ENCODE data around the gene ZBTB46. TPM values are rescaled to one million over a fixed set of nuclear protein-coding genes. Genes with fewer than 3 reads are reported as not detected.

The ZBTB46 gene
- total RNA-seq, 1 experiment from 2014 or later: 27.1 TPM

GRCh38 chr20:63741354-63741675 is 89.7 kb downstream of the ZBTB46 start:
- no CpG with 5 or more reads among the region's 6 CpGs for WGBS (ENCODE audit: extremely low coverage, insufficient read length, low lambda C conversion rate)
- no peaks in the 10 kb centered on the region for H4K20me1 ChIP-seq (ENCODE audit: control insufficient read depth, insufficient read depth, insufficient read length)
- no peak overlapping the region for H3K27ac Mint-ChIP-seq
- no peak for TF ChIP-seq CTCF (conservative IDR thresholded peaks at IDR 0.05)
- peaks cover 0 to 14% (median 14%) of the 10 kb centered on the region in 3 experiments; a peak in 4 of 7 replicates for H3K36me3 Mint-ChIP-seq (ENCODE audit: insufficient read depth in 1 of 3, low read depth in 3 of 3)
- H4K8ac ChIP-seq (replicated peaks; ENCODE audit: insufficient read length, low read depth, low read length): no peak overlapping the region
- H3K79me2 ChIP-seq (ENCODE audit: insufficient read depth, low read length): no peaks in the 10 kb centered on the region
- no peaks in the 10 kb centered on the region; the same call in 1 of the 2 replicates for H3K27me3 Mint-ChIP-seq (ENCODE audit: low read depth)
- peak overlapping the region; percentile 65 to 76; a peak in 4 of 5 replicates for H3K4me3 Mint-ChIP-seq
- H2BK20ac ChIP-seq (ENCODE audit: low read depth, low read length, poor library complexity, severe bottlenecking): no peak overlapping the region
- DNase-seq: no peak
- H3K9ac ChIP-seq (ENCODE audit: extremely low read depth, insufficient read length, low read length): no peak overlapping the region
- no peak overlapping the region for H3K27ac ChIP-seq (ENCODE audit: insufficient read length, low read depth, low read length)
- H3K4ac ChIP-seq (ENCODE audit: low read depth, low read length): no peak overlapping the region
- H3K14ac ChIP-seq (ENCODE audit: insufficient read depth, low read length): no peak overlapping the region
- no peak overlapping the region for H2AK5ac ChIP-seq (ENCODE audit: insufficient read length, low read length)
- no peak overlapping the region for H4K91ac ChIP-seq (ENCODE audit: insufficient read length, low read depth, low read length)
- no peak overlapping the region for H3T11ph ChIP-seq (ENCODE audit: low read length)
- H2BK5ac ChIP-seq (ENCODE audit: insufficient read length, low read length): no peak overlapping the region
- H2AFZ ChIP-seq (ENCODE audit: low read length): no peak overlapping the region
- no peak overlapping the region for H2BK15ac ChIP-seq (ENCODE audit: low read depth, low read length)
- H3K9me3 Mint-ChIP-seq: no peaks in the 10 kb centered on the region
- peaks cover 9% of the 10 kb centered on the region for H3K23me2 ChIP-seq (ENCODE audit: insufficient read length, low read depth, low read length, poor library complexity, severe bottlenecking)
- no peaks in the 10 kb centered on the region for H3K4me1 ChIP-seq (ENCODE audit: insufficient read depth, low read length)
- H3K23ac ChIP-seq (ENCODE audit: insufficient read length, low read depth, low read length): no peak overlapping the region
- H2BK120ac ChIP-seq (ENCODE audit: low read depth, low read length, poor library complexity, severe bottlenecking): no peak overlapping the region
- H3K18ac ChIP-seq (ENCODE audit: insufficient read length, low read depth, low read length): no peak overlapping the region
- no peaks in the 10 kb centered on the region for H3K9me3 ChIP-seq (ENCODE audit: control insufficient read depth, low read depth, low read length)
- no peaks in the 10 kb centered on the region for H3K79me1 ChIP-seq (ENCODE audit: insufficient read depth, low read depth, low read length, poor library complexity, severe bottlenecking)
- no peak overlapping the region for H3K56ac ChIP-seq (ENCODE audit: insufficient read length, low read depth, low read length)
- peaks cover 0 to 2% of the 10 kb centered on the region in 2 experiments; a peak in 1 of 4 replicates for H3K4me1 Mint-ChIP-seq
- peak overlapping the region; percentile 56 for H3K4me2 ChIP-seq (ENCODE audit: insufficient read depth, insufficient read length, low read length)
- no peak overlapping the region for H4K5ac ChIP-seq (ENCODE audit: insufficient read length, low read depth, low read length)
- H2BK12ac ChIP-seq (ENCODE audit: insufficient read length, low read depth, low read length): no peak overlapping the region
- no peaks in the 10 kb centered on the region for H3K27me3 ChIP-seq (ENCODE audit: insufficient read depth, low read length)
